ENCODE results near the gene QPRT.

The QPRT gene

DNA sequence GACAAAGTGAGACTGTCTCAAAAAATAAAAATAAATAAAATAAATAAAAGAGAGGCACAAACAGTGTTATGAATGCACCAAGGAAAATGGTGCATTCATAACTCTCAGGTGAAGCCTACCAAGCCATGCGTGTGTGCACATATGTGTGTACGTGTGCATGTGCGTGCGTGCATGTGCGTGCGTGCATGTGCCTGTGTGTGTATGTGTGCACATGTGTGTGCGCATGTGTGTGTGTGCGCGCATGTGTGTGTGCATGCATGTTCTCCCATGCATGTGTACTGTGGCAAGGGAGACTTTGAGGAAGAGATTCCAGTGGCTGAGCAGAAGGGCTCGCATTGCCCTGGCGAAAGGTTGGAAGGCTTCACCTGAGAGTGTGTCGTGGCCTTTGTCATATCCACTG, 11.2 kb upstream of the QPRT start:
- Histone ChIP-seq H3K36me3 (replicated peaks; ENCODE audit: insufficient read depth, low read length) (no peaks in the 10 kb centered on the region), H3K27me3 (replicated peaks; ENCODE audit: insufficient read depth, low read length) (no peaks in the 10 kb centered on the region), H3F3A (ENCODE audit: insufficient read depth, low read length) (no peaks in the 10 kb centered on the region), H3K9me2 (replicated peaks; ENCODE audit: insufficient read depth, low read length) (no peaks in the 10 kb centered on the region), H3K79me2 (ENCODE audit: low read length) (no peaks in the 10 kb centered on the region), H3K4me3 (ENCODE audit: low read length) (no peak overlapping the region), H3K9me3 (replicated peaks; ENCODE audit: insufficient read depth, low read length) (no peaks in the 10 kb centered on the region), H4K20me1 (ENCODE audit: insufficient read depth, low read length) (no peaks in the 10 kb centered on the region), H3K27ac (ENCODE audit: low read length) (no peak overlapping the region), H2AFZ (ENCODE audit: low read length) (no peak overlapping the region), H3K4me1 (ENCODE audit: low read length) (0 out of 2 replicates have a peak, but pooled peaks cover under 1% of the 10 kb centered on the region), H3K9ac (ENCODE audit: low read length) (no peak overlapping the region), H3K4me2 (ENCODE audit: low read depth, low read length) (no peak overlapping the region)
- no peak for DNase-seq
- TF ChIP-seq EZH2phosphoT487 (IDR thresholded peaks at IDR 0.05; ENCODE audit: low read length) (no peak), EZH2 (optimal IDR thresholded peaks at IDR 0.05; ENCODE audit: low read depth, low read length) (no peak)
- TF ChIP-seq, protein P1, sequence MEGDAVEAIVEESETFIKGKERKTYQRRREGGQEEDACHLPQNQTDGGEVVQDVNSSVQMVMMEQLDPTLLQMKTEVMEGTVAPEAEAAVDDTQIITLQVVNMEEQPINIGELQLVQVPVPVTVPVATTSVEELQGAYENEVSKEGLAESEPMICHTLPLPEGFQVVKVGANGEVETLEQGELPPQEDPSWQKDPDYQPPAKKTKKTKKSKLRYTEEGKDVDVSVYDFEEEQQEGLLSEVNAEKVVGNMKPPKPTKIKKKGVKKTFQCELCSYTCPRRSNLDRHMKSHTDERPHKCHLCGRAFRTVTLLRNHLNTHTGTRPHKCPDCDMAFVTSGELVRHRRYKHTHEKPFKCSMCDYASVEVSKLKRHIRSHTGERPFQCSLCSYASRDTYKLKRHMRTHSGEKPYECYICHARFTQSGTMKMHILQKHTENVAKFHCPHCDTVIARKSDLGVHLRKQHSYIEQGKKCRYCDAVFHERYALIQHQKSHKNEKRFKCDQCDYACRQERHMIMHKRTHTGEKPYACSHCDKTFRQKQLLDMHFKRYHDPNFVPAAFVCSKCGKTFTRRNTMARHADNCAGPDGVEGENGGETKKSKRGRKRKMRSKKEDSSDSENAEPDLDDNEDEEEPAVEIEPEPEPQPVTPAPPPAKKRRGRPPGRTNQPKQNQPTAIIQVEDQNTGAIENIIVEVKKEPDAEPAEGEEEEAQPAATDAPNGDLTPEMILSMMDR (IDR thresholded peaks at IDR 0.05; ENCODE audit: low read length): no peak

DNA sequence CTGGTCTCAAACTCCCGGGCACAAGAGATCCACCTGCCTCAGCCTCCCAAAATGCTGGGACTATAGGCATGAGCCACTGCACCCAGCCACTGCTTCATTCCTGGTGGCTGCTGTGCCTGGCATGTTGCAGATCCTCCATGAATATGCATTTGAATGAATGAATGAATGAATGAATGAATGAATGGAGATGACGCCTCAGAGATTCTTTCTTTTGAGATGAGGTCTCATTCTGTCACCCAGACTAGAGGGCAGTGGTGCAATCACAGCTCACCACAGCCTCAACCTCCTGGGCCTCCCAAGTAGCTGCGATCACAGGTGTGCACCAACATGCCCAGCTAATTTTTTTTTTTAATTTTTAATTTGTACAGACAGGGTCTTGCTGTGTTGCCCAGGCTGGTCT, 10.7 kb upstream of the QPRT start:
- Histone ChIP-seq H3K9me3 (replicated peaks; ENCODE audit: insufficient read depth, low read length) (no peaks in the 10 kb centered on the region), H3K36me3 (replicated peaks; ENCODE audit: insufficient read depth, low read length) (no peaks in the 10 kb centered on the region), H3K79me2 (ENCODE audit: low read length) (no peaks in the 10 kb centered on the region), H3K27me3 (replicated peaks; ENCODE audit: insufficient read depth, low read length) (no peaks in the 10 kb centered on the region), H3K9me2 (replicated peaks; ENCODE audit: insufficient read depth, low read length) (no peaks in the 10 kb centered on the region), H3K9ac (ENCODE audit: low read length) (no peak overlapping the region), H4K20me1 (ENCODE audit: insufficient read depth, low read length) (no peaks in the 10 kb centered on the region), H3K4me2 (ENCODE audit: low read depth, low read length) (no peak overlapping the region), H3K27ac (ENCODE audit: low read length) (no peak overlapping the region), H3K4me1 (ENCODE audit: low read length) (no peaks in the 10 kb centered on the region), H3K4me3 (ENCODE audit: low read length) (no peak overlapping the region), H2AFZ (ENCODE audit: low read length) (no peak overlapping the region), H3F3A (ENCODE audit: insufficient read depth, low read length) (no peaks in the 10 kb centered on the region)
- TF ChIP-seq, protein P1 (IDR thresholded peaks at IDR 0.05; ENCODE audit: low read length): no peak
- no peak for TF ChIP-seq EZH2phosphoT487 (IDR thresholded peaks at IDR 0.05; ENCODE audit: low read length)
- TF ChIP-seq EZH2 (optimal IDR thresholded peaks at IDR 0.05; ENCODE audit: low read depth, low read length): no peak
- DNase-seq: no peak

DNA sequence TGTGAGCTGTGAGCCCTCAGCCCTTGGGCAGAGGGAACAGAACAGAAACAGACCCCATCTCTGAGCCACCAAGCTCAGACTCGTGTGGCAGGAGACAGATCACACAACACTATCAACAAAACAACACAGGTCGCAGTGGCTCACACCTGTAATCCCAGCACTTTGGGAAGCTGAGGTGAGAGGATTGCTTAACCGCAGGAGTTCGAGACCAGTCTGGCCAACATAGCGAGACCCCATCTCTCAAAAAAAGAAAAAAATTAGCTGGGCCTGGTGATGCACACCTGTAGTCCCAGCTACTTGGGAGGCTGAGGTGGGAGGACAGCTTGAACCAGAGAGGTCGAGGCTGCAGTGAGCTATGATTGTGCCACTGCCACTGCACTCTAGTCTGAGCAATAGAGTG, 5.5 kb upstream of the QPRT start:
- no peaks in the 10 kb centered on the region for H3K4me1 ChIP-seq (ENCODE audit: low read length)

More for the DNA sequence above, 5.5 kb upstream of the QPRT start:
- no peaks in the 10 kb centered on the region for H3K9me3 ChIP-seq (replicated peaks; ENCODE audit: insufficient read depth, low read length)
- no peaks in the 10 kb centered on the region for H3K9me2 ChIP-seq (replicated peaks; ENCODE audit: insufficient read depth, low read length)
- no peak overlapping the region for H3K4me3 ChIP-seq (ENCODE audit: low read length)
- H3K27ac ChIP-seq (ENCODE audit: low read length): no peak overlapping the region
- TF ChIP-seq EZH2 (optimal IDR thresholded peaks at IDR 0.05; ENCODE audit: low read depth, low read length): no peak
- no peak for TF ChIP-seq EZH2phosphoT487 (IDR thresholded peaks at IDR 0.05; ENCODE audit: low read length)
- TF ChIP-seq, protein P1 (IDR thresholded peaks at IDR 0.05; ENCODE audit: low read length): no peak
- H3K4me2 ChIP-seq (ENCODE audit: low read depth, low read length): no peak overlapping the region
- no peaks in the 10 kb centered on the region for H4K20me1 ChIP-seq (ENCODE audit: insufficient read depth, low read length)
- DNase-seq: no peak
- no peak overlapping the region for H2AFZ ChIP-seq (ENCODE audit: low read length)
- H3F3A ChIP-seq (ENCODE audit: insufficient read depth, low read length): no peaks in the 10 kb centered on the region
- H3K36me3 ChIP-seq (replicated peaks; ENCODE audit: insufficient read depth, low read length): no peaks in the 10 kb centered on the region
- no peak overlapping the region for H3K9ac ChIP-seq (ENCODE audit: low read length)
- H3K79me2 ChIP-seq (ENCODE audit: low read length): no peaks in the 10 kb centered on the region
- H3K27me3 ChIP-seq (replicated peaks; ENCODE audit: insufficient read depth, low read length): no peaks in the 10 kb centered on the region
